Ovary (tissue), 9 donors: ENCODE measurements around the gene LIN28B. TPM values are rescaled to one million over a fixed set of nuclear protein-coding genes. Genes with fewer than 3 reads are reported as not detected.
"Not testable (repeated sequence)": the region's sequence is repeated elsewhere in the genome, so short reads cannot be mapped to it uniquely, and the experiment has no call there.

Experiments used
- DNase-seq, 5 donors: peaks; one replicate each; pipeline ENCODE4 v3.0.0-alpha.2; 2019 to 2020
- H3K27ac ChIP-seq, 2 donors: fragments of 200-600 bp; one replicate each; pipeline versions ENCODE4 v1.5.1 to v1.8.0; 2019 to 2022
- H3K27me3 ChIP-seq: fragments of 200-600 bp; one replicate; pipeline ENCODE4 v1.8.0; 2022
- H3K36me3 ChIP-seq: fragments of 200-600 bp; sonication (generic); one replicate; pipeline ENCODE4 v1.5.1; 2019
- H3K4me1 ChIP-seq: one replicate; pipeline ENCODE4 v1.8.1; 2013; ENCODE audit warnings: mild to moderate bottlenecking, moderate library complexity; ENCODE audit not compliant: insufficient read depth
- H3K4me3 ChIP-seq: fragments of 200-600 bp; sonication (generic); one replicate; pipeline ENCODE4 v1.5.1; 2017
- H3K9me3 ChIP-seq, 2 donors: fragments of 200-600 bp in 1 of 2; sonication (generic) in 1 of 2; one replicate each; pipeline versions ENCODE4 v1.5.1 to v1.8.1; 2013 to 2019; ENCODE audit warnings: mild to moderate bottlenecking in 1 of 2, moderate library complexity in 1 of 2
- CTCF ChIP-seq, 3 donors: fragments of 450-650 bp in 2 of 3; fragments of 200-600 bp in 1 of 3; IDR thresholded peaks; one replicate each; pipeline versions ENCODE4 v1.5.1 to v1.8.0; 2016 to 2022; ENCODE audit warnings: antibody characterized with exemption in 3 of 3, mild to moderate bottlenecking in 1 of 3
- EP300 ChIP-seq: sonication (generic); formaldehyde crosslinking; IDR thresholded peaks from one replicate; pipeline ENCODE4 v1.6.1; 2017; ENCODE audit warnings: antibody characterized with exemption
- POLR2A ChIP-seq: fragments of 450-650 bp; IDR thresholded peaks from one replicate; pipeline ENCODE4 v1.6.1; 2017; ENCODE audit warnings: antibody characterized with exemption, mild to moderate bottlenecking, moderate library complexity
- WGBS, 3 donors: extraction: QIAGEN DNeasy Blood & Tissue Kit in 1 of 3; methylation state at CpG; one replicate each; pipeline versions ENCODE4 v1.1.5 to v1.1.7; 2013 to 2017; 5-methylcytosine and 5-hydroxymethylcytosine counted together
- intact Hi-C, 4 donors: fragments of 100-400 bp; cut with DNase I; formaldehyde crosslinking; loops; one replicate each; pipeline versions ENCODE4 v1.11.0 to v1.15.1; 2022 to 2023
- polyA plus RNA-seq, 2 donors: library from polyadenylated mRNA; stranded (reverse); fragments of 200-250 nt in 1 of 2; fragments of 350-450 nt in 1 of 2; fragmentation: Illumina TruSeq in 1 of 2; extraction: RNeasy Lipid Tissue Mini Kit (QIAGEN cat#74804) in 1 of 2; gene quantifications; one replicate each; pipeline ENCODE4 v1.2.3, GENCODE V29; 2013 to 2014
- total RNA-seq, 7 donors: library from RNA; depleted of rRNA in 2 of 7; stranded (reverse); fragments of >200 nt in 2 of 7; fragmentation: NEBNext Ultra II Directional in 3 of 7; extraction: Animal tissue kit (Norgen Biotek cat#: 25700) in 3 of 7; gene quantifications; one replicate each; pipeline versions ENCODE4 v1.1.0 to v1.2.4, GENCODE V29; 2016 to 2023
- donor health status: DM: no; HTN: no; CAD: no; lungs with moderate emphysema.
- donor health status: DM: no; HTN: no; CAD: no.
- donor health status: Bipolar disorder and iron deficiency.
- donor health status: DM: yes; HTN: yes; CAD: no.
- donor health status: DM: no; HTN: no; CAD: no.
- donor health status: DM: yes; HTN: yes; CAD: no.

LIN28B gene
- total and polyA plus RNA-seq, 9 donors: 0.15 TPM; not detected in 8

GRCh38 chr6:104983296-104983695 is 26.4 kb downstream of the LIN28B start:
- no peaks in the 10 kb centered on the region for H3K36me3 ChIP-seq
- DNase-seq: no peak
- TF ChIP-seq CTCF (IDR thresholded peaks at IDR 0.05) (no peak), POLR2A (no peak), EP300 (no peak)
- WGBS, 3 donors: 78 to 85% (median 83%) methylated on average over 5 of the region's 5 CpGs
- intact Hi-C loops: no loop called here
- H3K9me3 ChIP-seq: no peaks in the 10 kb centered on the region
- H3K4me3 ChIP-seq: no peak overlapping the region
- no peaks in the 10 kb centered on the region for H3K27me3 ChIP-seq
- H3K27ac ChIP-seq: no peak overlapping the region
- no peaks in the 10 kb centered on the region for H3K4me1 ChIP-seq

GRCh38 chr6:104983776-104984175 is 26.9 kb downstream of the LIN28B start:
- WGBS, 3 donors: 79 to 84% (median 80%) methylated on average over 4 of the region's 4 CpGs
- H3K4me3 ChIP-seq: no peak overlapping the region
- intact Hi-C loops: no loop called here
- H3K4me1 ChIP-seq: no peaks in the 10 kb centered on the region
- no peak overlapping the region for H3K27ac ChIP-seq
- no peak for TF ChIP-seq EP300
- TF ChIP-seq CTCF (IDR thresholded peaks at IDR 0.05): no peak
- no peak for TF ChIP-seq POLR2A
- no peaks in the 10 kb centered on the region for H3K36me3 ChIP-seq
- no peaks in the 10 kb centered on the region for H3K9me3 ChIP-seq
- DNase-seq: no peak
- no peaks in the 10 kb centered on the region for H3K27me3 ChIP-seq

- H3K27me3 ChIP-seq: no peaks in the 10 kb centered on the region
- no peak for DNase-seq
- no peaks in the 10 kb centered on the region for H3K36me3 ChIP-seq
- intact Hi-C loops: no loop called here
- H3K27ac ChIP-seq: no peak overlapping the region
- no peaks in the 10 kb centered on the region for H3K4me1 ChIP-seq
- H3K9me3 ChIP-seq: no peaks in the 10 kb centered on the region
- 66 to 74% (median 70%) methylated on average over 1 of the region's 1 CpG for WGBS, 3 donors
- no peak overlapping the region for H3K4me3 ChIP-seq
- TF ChIP-seq CTCF (IDR thresholded peaks at IDR 0.05) (no peak), EP300 (no peak), POLR2A (no peak)
Measured at GRCh38 chr6:104984831-104985230, 27.9 kb downstream of the LIN28B start.

GRCh38 chr6:104985875-104986274 is 29.0 kb downstream of the LIN28B start:
- H3K36me3 ChIP-seq, DNase-seq, intact Hi-C loops, H3K4me3 ChIP-seq, H3K4me1 ChIP-seq, H3K9me3 ChIP-seq, H3K27me3 ChIP-seq, H3K27ac ChIP-seq: not testable (repeated sequence)
- WGBS, 3 donors: 72 to 78% (median 77%) methylated on average over 4 of the region's 4 CpGs

GRCh38 chr6:104986625-104987024 is 29.7 kb downstream of the LIN28B start:
- Histone ChIP-seq H3K4me1 (no peaks in the 10 kb centered on the region), H3K27me3 (no peaks in the 10 kb centered on the region), H3K36me3 (no peaks in the 10 kb centered on the region), H3K4me3 (no peak overlapping the region), H3K9me3 (no peaks in the 10 kb centered on the region), H3K27ac (no peak overlapping the region)
- intact Hi-C loops: no loop called here
- WGBS, 3 donors: 59 to 80% (median 68%) methylated on average over 3 of the region's 3 CpGs
- DNase-seq: no peak
- no peak for TF ChIP-seq POLR2A
- TF ChIP-seq EP300: no peak
- TF ChIP-seq CTCF (IDR thresholded peaks at IDR 0.05): no peak
